Smooth muscle cell (in vitro differentiated cells): Measurements from ENCODE around the gene RND2. TPM values are rescaled to one million over a fixed set of nuclear protein-coding genes. Genes with fewer than 3 reads are reported as not detected.
A peak's percentile ranks its signal among the peaks of the same experiment; 100 is the strongest.

ENCODE experiments used
- DNase-seq: peaks from one replicate; lab custom pipeline; 2025; ENCODE audit not compliant: unreplicated experiment; lab: John Stamatoyannopoulos, UW
- H2AFZ ChIP-seq: fragments of 200-600 bp; sonication (generic); 2 replicates; pipeline ENCODE4 v1.6.0; 2016; ENCODE audit warnings: antibody characterized with exemption, low read depth, mild to moderate bottlenecking
- H3F3A ChIP-seq: fragments of 200-600 bp; sonication (generic); 2 replicates; pipeline ENCODE4 v1.6.0; 2017; ENCODE audit warnings: antibody characterized with exemption, low read depth
- H3K27ac ChIP-seq: fragments of 200-600 bp; sonication (generic); 2 replicates; pipeline ENCODE4 v1.5.1; 2016; ENCODE audit warnings: low read depth, mild to moderate bottlenecking
- H3K27me3 ChIP-seq: fragments of 200-600 bp; sonication (generic); 2 replicates; pipeline ENCODE4 v1.6.1; 2016; ENCODE audit warnings: low read depth, mild to moderate bottlenecking
- H3K36me3 ChIP-seq: fragments of 200-600 bp; sonication (generic); 2 replicates; pipeline ENCODE4 v1.5.1; 2016; ENCODE audit warnings: low read depth
- H3K4me1 ChIP-seq: fragments of 200-600 bp; sonication (generic); 2 replicates; pipeline ENCODE4 v1.5.1; 2016; ENCODE audit warnings: low read depth
- H3K4me2 ChIP-seq: fragments of 200-600 bp; sonication (generic); 2 replicates; pipeline ENCODE4 v1.6.0; 2016; ENCODE audit warnings: mild to moderate bottlenecking
- H3K4me3 ChIP-seq: fragments of 200-600 bp; sonication (generic); 2 replicates; pipeline ENCODE4 v1.5.1; 2016; ENCODE audit warnings: mild to moderate bottlenecking
- H3K79me2 ChIP-seq: fragments of 200-600 bp; sonication (generic); 2 replicates; pipeline ENCODE4 v1.6.0; 2016; ENCODE audit warnings: low read depth, mild to moderate bottlenecking
- H3K9ac ChIP-seq: fragments of 200-600 bp; sonication (generic); 2 replicates; pipeline ENCODE4 v1.6.0; 2016; ENCODE audit warnings: low read depth
- H3K9me3 ChIP-seq: fragments of 200-600 bp; sonication (generic); replicated peaks from 2 replicates; pipeline ENCODE4 v1.5.1; 2016; ENCODE audit warnings: low read depth
- H4K20me1 ChIP-seq: fragments of 200-600 bp; sonication (generic); 2 replicates; pipeline ENCODE4 v1.6.0; 2016; ENCODE audit warnings: low read depth
- WGBS: methylation state at CpG from one replicate; pipeline ENCODE4 v1.1.7; 2016; ENCODE audit warnings: low lambda C conversion rate; 5-methylcytosine and 5-hydroxymethylcytosine counted together
- polyA plus RNA-seq: library from polyadenylated mRNA; unstranded; fragments of >200 nt; fragmentation: Nextera tagmentation; extraction: Ambion mirVana; gene quantifications from 2 replicates; pipeline ENCODE4 v1.2.1, GENCODE V29; 2016
- total RNA-seq: library from RNA; depleted of rRNA; stranded (reverse); fragments of >200 nt; gene quantifications from 2 replicates; pipeline ENCODE4 v1.2.3, GENCODE V29; 2014
- TF ChIP-seq, protein P1 (sequence below): fragments of 200-600 bp; sonication (generic); IDR thresholded peaks from 2 replicates; pipeline ENCODE4 v1.5.1; 2017; ENCODE audit warnings: borderline replicate concordance, mild to moderate bottlenecking, antibody characterized with exemption; ENCODE audit not compliant: insufficient read depth, poor library complexity, severe bottlenecking

RND2 gene
- total and polyA plus RNA-seq, 2 experiments from 2014 or later, result 0.27 to 1.1 TPM

DNA sequence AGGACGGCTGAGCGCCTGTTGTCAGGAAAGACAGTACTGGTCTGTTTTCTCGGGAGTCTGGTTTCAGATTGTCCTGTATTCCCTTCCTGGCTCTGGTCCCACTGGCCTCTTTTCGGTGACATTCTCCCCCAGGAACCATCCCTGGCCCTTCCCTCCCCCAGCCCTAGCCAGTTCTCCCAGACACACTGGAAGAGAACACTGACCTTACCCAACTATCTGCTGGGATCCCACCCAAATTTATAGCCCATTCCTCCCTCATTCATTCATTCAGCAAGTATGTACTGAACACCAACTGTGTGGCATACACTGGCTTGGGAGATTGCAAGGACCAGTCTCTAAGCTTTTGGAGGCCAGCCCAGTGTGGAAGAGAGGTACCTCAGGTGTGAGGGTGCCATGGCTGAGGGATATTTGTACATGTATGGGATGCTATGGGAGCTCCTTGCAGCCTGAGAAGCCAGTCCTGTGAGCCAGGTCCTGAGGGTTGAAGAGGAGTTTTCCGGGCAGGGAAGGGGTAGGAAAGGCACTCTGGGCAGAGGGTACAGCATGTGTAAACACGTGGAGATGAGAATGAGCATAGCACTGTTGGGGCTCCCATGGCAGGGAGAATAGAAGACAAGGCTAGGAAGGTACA is 5.2 kb downstream of the RND2 start:
- TF ChIP-seq, protein P1, sequence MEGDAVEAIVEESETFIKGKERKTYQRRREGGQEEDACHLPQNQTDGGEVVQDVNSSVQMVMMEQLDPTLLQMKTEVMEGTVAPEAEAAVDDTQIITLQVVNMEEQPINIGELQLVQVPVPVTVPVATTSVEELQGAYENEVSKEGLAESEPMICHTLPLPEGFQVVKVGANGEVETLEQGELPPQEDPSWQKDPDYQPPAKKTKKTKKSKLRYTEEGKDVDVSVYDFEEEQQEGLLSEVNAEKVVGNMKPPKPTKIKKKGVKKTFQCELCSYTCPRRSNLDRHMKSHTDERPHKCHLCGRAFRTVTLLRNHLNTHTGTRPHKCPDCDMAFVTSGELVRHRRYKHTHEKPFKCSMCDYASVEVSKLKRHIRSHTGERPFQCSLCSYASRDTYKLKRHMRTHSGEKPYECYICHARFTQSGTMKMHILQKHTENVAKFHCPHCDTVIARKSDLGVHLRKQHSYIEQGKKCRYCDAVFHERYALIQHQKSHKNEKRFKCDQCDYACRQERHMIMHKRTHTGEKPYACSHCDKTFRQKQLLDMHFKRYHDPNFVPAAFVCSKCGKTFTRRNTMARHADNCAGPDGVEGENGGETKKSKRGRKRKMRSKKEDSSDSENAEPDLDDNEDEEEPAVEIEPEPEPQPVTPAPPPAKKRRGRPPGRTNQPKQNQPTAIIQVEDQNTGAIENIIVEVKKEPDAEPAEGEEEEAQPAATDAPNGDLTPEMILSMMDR, result no peak
- Histone ChIP-seq H3K27ac (no peak overlapping the region), H2AFZ (no peak overlapping the region), H3K79me2 (no peaks in the 10 kb centered on the region), H3F3A (no peaks in the 10 kb centered on the region), H3K4me2 (no peak overlapping the region), H3K9me3 (no peaks in the 10 kb centered on the region), H3K27me3 (no peaks in the 10 kb centered on the region), H3K4me3 (no peak overlapping the region), H3K36me3 (no peaks in the 10 kb centered on the region), H3K9ac (no peak overlapping the region), H3K4me1 (peaks cover 21% of the 10 kb centered on the region), H4K20me1 (no peaks in the 10 kb centered on the region)
- WGBS, result 77% methylated on average over 6 of the region's 6 CpGs
- no peak for DNase-seq

DNA sequence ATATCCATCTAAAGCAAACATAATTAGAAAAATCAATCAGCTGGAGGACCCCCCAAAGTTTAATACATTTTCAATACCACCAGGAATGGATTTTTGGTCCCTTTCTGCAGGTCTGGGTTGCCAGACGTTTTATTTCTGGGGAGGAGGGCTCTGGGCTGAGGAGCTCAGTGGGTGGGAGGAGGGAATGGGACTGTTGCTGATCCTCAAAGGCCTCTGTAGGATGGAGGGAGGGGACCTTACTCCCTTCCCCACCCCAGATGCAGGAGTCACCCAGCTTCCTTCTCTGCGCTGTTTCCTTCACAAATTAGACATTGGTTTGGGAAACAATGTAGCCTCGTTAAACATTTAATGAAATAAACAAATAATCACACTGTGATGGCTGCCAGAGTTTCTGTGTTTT is 6.6 kb downstream of the RND2 start:
- Histone ChIP-seq H3F3A (no peaks in the 10 kb centered on the region), H3K27ac (no peak overlapping the region), H3K27me3 (no peaks in the 10 kb centered on the region), H2AFZ (no peak overlapping the region), H3K4me3 (no peak overlapping the region), H3K36me3 (no peaks in the 10 kb centered on the region), H3K9ac (no peak overlapping the region), H4K20me1 (no peaks in the 10 kb centered on the region), H3K9me3 (no peaks in the 10 kb centered on the region), H3K4me2 (no peak overlapping the region), H3K4me1 (peaks cover 32% of the 10 kb centered on the region), H3K79me2 (no peaks in the 10 kb centered on the region)
- DNase-seq, result no peak
- 86% methylated on average over 3 of the region's 3 CpGs for WGBS
- TF ChIP-seq, protein P1, result no peak

DNA sequence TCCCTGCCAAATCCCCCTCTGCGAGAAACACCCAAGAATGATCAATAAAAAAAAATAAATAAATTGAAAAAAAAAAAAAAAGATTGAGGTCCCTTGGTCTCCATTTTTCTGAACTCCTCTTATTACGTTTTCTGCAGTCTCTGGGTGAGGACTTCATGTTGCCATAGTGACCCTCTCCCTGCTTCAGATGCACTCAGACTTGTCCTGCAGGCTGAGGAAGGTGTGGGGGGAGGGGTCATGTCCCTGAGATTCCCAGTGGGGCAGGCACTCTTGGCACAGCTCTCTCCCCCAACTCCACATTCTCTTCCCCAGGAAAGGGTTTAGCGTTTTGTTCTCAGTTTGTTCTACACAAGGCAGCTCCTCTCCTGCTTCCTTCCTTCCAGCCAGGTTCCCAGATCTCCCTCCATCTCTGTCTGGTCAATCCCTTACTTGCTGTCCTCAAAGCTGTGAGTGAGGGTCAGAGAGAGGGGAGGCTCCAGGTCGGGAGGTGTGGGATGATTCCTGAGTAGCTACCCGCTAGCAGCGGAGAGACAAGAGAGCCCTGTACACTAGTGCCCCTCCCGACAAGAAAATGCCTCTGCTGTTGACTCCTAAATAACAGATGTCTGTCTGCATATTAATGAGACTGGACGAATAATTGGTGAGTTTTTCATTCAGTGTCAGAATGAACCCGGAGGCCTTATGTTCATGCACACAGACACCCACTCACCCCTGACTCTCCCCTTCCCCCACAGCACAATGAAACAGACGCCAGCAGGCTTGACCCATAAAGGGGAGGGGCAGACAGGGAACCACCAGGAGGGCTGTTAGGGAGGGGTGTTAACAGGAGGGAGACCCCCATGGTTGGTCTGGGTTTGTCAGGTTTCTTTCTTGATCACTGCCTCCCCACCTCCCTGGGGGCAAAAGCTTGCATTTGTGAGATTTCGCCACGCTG is 9.2 kb downstream of the RND2 start:
- Histone ChIP-seq H3K79me2 (no peaks in the 10 kb centered on the region), H3F3A (no peaks in the 10 kb centered on the region), H3K36me3 (no peaks in the 10 kb centered on the region), H3K4me2 (no peak overlapping the region), H3K4me1 (peaks cover 32% of the 10 kb centered on the region), H3K9ac (no peak overlapping the region), H3K9me3 (no peaks in the 10 kb centered on the region), H4K20me1 (no peaks in the 10 kb centered on the region), H3K27me3 (no peaks in the 10 kb centered on the region), H3K4me3 (no peak overlapping the region), H2AFZ (peak overlapping the region; percentile 46), H3K27ac (no peak overlapping the region)
- no peak for DNase-seq
- WGBS, result 36% methylated on average over 12 of the region's 12 CpGs
- TF ChIP-seq, protein P1, result no peak
